IPS-11a (cell line): ENCODE measurements around the gene MAK.
"Not testable (repeated sequence)": the region's sequence is repeated elsewhere in the genome, so short reads cannot be mapped to it uniquely, and the experiment has no call there.

Experiments
- H3K4me3 ChIP-seq: one replicate; pipeline ENCODE4 v1.5.1; 2013; ENCODE audit warnings: low read depth, low read length, control low read depth

MAK gene

DNA sequence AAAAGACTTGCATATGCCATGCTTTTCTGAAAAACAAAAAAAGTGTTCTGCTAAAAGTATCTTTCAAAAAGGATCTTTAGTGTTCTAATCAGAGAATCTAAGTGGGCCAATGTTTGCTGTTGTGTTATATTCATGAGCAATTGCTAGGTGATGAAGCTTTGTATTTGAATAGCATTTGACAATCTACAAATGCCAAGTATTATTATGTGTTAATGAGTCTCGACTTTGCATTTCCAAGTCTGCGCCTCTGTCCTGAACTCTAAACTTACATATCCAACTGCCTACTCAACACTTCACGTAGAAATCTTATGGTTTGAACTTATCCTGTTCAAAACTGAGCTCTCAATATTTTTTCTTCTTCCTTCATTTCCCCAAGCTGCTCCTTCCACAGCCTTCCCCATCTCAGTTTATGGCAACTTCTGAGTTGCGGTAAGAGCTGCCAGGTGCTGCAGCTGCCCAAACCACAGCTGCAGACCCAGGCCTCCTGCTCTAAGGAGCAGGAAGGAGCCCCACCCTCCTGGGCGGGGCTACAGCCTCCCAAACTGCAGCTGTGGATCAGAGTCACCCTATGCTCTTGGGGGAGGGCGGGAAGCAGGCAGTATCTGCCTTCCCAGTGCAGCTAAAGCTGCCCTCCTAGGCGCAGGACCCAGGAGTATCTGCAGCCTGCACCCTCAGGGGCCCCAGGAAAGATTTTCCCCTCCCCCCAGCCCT lies 16.7 kb upstream of the MAK start:
- no peak overlapping the region for H3K4me3 ChIP-seq

DNA sequence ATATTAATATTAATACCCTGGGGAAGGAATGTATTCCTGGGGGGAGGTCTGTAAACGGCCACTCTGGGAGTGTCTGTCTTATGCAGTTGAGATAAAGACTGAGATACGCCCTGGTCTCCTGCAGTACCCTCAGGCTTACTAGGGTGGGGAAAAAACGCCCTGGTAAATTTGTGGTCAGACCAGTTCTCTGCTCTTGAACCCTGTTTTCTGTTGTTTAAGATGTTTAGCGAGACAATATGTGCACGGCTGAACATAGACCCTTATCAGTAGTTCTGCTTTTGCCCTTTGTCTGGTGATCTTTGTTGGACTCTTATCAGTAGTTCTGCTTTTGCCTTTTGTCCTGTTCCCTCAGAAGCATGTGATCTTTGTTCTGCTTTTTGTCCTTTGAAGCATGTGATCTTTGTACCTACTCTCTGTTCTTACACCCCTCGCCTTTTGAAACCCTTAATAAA lies 15.5 kb upstream of the MAK start:
- H3K4me3 ChIP-seq, result not testable (repeated sequence)

DNA sequence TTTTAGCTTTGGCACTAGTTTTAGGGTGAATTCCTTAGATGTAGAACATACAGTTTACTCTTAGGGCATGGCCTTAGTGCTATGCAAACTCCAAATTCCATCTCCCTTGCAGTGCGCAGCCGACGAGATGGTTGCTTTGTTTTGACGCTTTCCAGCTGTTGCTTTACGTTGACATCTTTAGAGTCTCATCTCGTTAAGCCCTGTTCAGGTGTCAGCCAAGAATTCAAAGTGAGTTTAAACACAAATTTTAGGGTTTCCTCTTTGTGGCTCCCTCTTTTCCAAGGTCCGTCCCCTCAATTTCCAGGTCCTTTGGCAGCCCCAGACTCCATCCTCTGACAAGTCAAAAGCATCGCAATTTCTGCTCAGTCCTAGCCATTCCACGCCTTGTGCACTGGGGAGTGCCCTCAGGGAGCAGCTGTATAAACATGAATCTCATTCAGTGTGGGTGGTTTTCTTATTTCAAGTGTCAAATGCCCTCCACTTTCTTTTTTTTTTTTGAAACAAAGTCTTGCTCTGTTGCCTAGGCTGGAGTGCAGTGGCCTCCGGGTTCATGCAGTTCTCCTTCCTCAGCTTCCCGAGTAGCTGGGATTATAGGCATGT lies 14.1 kb upstream of the MAK start:
- no peak overlapping the region for H3K4me3 ChIP-seq

DNA sequence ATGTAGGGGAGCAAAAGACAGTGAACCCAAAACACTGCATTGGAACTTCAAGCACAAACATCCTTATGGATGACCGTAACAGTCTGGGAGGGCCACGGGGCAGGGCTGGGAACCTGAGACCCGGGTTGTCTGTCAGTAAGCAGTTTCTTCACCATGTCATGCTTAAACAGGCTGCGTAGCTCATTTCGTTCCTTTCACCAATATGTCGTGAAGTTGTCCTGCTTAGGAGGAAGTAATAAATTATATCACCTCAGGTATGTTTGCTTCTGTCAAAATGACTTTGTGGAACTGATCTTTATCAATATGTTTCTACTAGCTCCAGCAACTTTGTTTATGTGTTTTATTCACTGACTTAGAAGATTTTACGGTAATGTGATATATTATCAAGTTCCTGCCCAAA lies 12.4 kb upstream of the MAK start:
- no peak overlapping the region for H3K4me3 ChIP-seq

DNA sequence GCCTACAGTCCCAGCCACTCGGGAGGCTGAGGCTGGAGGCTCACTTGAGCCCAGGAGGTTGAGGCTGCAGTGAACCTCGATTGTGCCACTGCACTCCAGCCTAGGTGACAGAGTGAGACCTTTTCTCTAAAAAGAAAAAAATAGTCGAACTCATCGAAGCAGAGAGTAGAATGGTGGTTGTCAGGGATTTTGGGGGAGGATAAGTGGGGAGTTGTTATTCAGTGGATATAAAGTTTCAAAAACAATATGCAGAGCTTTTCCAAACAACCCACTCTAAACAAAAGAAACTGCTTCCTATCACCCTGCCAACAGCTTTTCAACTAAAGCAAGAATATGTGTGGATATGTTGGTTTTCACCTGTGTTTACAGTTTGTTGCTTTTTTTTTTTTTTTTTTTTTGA lies 11.6 kb upstream of the MAK start:
- no peak overlapping the region for H3K4me3 ChIP-seq

DNA sequence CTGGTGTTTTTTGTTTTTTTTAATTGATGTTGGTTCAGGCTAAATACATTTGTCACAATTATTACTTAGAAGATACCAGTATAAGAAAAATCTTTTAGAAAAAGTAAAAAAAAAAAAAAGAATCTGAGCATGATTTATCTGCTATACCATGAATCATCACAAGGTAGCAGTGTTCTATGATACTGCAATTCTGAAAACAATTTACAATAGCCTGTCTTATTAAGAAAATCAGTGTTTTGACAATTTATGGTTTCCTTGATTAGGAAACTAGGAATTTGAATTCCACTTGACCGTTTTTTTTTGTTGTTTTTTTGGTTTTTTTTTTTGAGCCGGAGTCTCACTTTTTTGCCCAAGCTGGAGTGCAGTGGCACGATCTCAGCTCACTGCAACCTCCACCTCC lies 9.3 kb upstream of the MAK start:
- no peak overlapping the region for H3K4me3 ChIP-seq

DNA sequence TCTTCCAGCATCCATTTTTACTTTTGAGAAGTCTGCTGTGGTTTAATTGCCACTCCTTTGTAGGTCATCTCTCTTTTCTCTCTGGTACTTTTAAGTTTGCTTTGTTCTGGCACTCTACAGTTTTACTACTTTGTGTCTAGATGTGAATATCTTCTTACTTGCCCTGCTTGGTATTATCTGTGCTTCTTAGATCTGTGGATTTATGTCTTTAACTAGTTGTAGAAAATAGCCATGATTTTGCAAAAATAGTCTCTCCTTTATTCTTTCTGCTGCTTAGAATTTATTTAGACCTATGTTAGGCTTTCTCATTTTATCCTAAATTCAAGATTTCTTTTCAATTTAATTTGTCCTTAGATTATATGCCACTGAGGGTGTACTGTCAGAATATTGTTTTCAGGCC lies 5.2 kb upstream of the MAK start:
- H3K4me3 ChIP-seq, result no peak overlapping the region

DNA sequence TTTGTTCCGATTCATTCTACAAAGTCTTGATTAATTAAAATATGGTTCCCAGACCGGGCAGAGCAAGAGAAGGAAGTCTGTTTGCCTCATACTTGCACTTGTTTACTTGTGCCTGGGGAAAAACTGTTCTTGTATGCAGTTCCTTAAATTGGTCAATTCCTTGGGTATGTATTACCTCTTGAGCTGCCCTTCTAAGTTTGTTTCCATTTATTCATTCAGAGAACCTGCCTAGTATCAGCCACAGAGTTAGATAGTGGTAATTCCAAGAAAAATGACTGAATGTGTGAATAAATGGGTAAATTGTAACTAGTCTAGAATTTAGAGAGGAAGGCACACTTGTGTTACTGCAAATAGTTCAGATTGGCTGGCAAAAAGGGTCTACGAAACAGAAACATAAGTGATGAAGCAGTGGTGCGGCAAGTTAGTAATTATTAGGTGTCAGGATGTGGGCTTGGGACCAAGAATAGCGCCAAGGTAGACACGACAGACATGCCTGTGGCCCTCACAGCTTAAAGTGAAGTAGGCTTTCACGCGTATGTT lies 525 bp upstream of the MAK start:
- H3K4me3 ChIP-seq, result no peak overlapping the region

DNA sequence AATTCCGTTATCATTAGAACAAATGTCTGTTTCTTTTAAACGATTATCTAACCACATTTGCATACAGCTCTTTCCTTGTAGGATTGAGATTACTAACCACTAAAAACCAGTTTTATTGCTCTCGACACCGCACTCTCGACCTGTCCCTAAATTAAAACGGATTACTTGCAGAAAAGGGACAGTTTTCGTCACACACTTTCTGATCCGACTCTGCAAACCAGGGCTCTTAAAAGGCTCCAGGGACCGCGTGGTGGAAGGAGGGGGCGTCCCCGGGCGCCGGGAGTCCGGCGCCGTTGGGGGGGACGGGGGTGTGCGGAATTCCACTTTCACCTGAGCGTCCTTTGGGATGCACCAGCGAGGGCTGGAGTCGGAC lies 731 bp downstream of the MAK start:
- peak overlapping the region; percentile 62 for H3K4me3 ChIP-seq

DNA sequence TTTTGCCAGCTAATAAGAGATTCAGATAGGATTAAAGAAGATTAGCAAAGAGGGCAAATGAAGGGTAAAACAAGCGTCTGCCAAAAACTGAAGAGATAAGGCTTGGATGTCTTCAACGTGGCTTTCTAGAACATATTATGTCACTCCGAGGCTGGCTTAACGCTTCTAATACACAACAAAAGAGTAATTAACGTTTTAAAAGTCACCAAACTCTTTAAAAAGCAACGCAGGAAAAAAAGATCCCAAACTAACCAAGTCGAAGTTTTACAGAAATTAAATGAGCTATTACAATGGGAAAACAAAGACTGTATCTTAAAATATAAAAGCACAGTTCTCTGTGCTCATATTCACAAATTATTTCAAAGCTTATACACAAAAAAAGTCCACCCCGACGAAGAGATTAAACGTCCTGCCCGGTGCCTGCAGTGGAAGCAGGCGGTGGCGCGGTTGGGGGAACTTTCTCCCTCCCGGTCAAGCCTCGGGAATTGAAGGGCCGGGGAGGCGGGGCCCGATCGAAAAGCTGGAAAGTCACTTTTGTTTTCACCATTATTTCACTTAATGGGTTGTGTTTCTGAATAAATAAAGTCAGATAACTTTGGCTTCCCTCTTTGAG lies 1.2 kb downstream of the MAK start:
- peak overlapping the region; percentile 62 for H3K4me3 ChIP-seq

DNA sequence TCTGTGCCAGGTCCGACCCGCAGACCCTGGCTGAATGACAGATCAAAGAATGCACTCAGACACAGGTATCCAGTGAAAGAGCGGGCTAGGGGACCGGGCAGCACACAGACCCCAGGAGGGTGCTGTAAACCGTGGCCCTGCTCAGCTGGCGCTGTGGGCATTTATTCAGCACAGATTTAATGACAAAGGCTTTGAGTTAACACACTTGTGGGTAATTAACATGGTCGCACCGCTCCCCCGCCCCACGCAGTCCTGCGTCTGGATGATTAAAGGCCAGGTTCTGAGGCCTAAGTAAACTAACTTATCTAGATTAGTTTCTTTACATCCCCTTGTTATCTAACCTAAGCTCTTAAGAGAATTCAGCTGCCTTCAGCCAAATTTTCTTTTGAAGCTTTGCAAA lies 3.5 kb downstream of the MAK start:
- H3K4me3 ChIP-seq, result no peak overlapping the region

DNA sequence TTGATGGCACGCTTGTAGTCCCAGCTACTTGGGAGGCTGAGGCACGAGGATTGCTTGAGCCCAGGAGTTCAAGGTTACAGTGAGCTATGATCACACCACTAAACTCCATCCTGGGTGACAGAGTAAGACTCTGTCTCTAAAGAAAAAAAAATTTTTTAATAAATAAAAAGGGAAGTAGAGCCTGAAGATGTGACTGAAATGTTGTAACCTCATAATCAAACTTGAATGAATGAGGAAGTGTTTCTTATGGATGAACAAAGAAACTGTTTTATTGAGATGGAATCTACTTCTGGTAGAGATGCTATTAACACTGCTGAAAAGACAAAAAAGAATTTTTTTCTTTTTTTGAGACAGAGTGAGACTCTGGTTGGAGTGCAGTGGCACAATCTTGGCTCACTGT lies 6.7 kb downstream of the MAK start:
- H3K4me3 ChIP-seq, result no peak overlapping the region

DNA sequence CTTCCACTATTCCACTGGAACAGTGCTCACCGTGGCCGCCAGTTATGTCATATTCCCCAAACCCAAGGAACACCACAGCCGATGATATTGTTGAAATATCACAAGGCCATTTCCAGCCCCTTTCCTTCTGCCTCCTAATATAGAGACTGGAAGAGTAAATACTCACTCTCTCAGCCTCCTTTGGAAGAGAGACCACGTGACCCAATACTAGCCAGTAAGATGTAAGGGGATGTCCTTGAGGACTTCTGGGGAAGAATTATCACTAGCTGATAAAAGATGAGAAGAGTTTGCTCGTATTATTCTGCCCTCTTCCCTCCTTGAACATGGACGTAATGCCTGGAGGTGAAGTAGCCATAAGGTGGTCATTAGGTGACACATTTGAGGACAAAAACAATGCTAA lies 13.5 kb downstream of the MAK start:
- H3K4me3 ChIP-seq, result no peak overlapping the region

DNA sequence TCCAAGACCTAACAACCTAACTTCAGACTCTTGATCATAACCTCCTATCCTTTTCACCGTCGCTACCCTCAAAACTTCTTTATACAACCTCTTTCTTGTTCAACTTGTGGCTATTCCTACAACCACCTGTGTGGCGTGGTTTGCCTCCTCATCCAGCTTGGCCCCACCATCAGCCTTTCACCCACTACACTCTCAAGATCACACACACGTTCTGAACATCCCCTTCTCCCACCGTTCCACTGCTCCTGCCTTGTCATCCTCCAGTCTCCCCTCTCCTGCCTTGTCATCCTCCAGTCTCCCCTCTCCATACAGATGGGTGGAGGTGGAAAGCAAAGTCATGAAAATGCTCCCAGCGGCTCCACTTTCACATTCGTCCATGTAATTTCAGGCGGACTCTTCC lies 14.0 kb downstream of the MAK start:
- no peak overlapping the region for H3K4me3 ChIP-seq

DNA sequence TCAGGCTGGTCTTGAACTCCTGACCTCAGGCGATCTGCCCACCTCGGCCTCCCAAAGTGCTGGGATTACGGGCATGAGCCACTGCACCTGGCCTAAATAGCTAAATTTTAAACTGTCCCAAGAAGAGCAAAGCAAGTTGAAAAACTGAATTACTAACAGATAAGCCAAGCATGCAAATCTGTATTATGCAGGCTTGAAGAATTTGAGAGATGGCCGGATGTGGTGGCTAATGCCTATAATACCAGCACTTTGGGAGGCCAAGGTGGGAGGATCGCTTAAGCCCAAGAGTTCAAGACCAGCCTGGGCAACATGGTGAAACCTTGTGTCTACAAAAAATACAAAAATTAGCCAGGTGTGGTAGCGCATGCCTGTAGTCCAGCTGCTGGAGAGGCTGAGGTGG lies 24.2 kb downstream of the MAK start:
- not testable (repeated sequence) for H3K4me3 ChIP-seq

DNA sequence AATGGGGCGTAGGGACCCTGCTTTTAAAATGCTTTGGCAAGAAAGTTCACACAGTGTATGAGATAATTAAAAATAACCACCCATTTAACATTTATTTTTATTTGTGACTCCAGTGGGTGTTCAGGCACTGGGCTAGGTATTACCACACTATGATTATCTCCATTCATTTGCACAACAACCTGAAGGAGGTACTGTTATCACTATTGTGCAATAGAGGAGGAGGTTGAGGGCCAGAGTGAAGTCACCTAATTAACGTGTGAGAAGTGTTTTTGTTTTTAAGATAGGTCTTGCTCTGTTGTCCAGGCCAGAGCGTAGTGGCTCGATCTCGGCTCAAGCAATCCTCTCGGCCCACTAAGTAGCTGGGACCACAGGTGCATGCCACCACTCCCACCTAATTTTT lies 29.2 kb downstream of the MAK start:
- no peak overlapping the region for H3K4me3 ChIP-seq

DNA sequence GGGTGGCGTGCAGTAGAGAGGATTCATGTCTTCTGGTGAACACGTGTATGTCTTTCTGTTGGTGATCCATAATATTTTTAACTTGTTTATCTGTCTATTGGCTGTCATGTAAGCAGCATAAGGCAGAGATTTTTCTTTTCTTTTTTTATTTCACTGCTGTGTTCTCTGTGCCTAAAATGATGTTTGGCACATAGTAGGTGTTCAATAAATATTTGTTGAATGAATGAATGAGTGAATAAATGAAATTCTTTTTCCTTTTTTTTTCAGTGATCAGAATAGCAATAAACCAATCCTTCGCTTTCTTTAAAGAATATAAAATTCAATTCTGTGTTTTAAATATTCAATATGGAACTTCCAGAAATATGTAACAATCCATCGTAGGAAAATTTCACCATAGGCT lies 30.0 kb downstream of the MAK start:
- no peak overlapping the region for H3K4me3 ChIP-seq

DNA sequence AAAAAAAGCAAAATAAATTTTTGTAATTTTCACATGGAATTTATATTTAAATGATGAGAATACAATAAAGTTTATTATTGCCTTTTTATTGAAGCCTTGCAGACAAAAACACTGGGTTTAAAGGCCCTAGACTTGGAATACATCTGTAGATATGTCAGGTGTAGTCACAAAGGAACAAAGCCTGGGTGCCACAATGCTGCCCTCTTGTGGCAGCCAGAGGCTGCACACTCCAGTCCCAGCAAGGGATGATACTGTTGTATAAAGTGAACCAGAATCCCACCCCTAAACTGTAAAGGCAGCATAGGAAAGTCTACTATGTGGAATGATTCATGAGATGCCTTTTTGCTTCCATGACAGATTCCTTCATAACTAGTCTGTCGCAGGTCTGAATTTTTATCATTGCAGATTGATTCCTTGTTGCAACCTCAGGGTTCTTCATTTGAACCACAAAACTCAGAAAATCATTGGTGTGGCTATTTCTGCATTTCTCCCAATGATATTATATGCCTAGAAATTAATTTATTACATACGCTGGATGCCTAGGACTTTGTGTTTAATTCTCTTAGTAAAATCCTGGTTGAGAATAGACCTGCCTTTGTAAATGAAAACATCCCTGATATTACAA lies 37.0 kb downstream of the MAK start:
- no peak overlapping the region for H3K4me3 ChIP-seq

DNA sequence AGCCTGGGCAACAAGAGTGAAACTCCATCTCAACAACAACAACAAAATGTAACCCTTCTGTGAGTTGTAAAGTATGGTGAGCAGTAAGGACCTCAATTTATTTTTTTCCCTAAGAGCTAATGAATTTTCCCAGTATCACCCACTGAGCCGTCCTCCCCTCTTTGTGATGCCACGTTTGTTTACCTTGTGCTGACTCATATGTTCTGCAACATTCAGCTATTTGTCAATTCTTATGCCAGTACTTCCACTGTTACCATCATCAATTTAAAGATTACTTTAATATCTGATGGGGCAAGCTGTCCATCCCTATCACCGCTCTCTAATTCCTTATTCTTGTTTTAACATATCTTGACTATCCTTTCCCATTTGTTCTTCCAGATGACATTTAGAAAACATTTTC lies 37.5 kb downstream of the MAK start:
- H3K4me3 ChIP-seq, result no peak overlapping the region

DNA sequence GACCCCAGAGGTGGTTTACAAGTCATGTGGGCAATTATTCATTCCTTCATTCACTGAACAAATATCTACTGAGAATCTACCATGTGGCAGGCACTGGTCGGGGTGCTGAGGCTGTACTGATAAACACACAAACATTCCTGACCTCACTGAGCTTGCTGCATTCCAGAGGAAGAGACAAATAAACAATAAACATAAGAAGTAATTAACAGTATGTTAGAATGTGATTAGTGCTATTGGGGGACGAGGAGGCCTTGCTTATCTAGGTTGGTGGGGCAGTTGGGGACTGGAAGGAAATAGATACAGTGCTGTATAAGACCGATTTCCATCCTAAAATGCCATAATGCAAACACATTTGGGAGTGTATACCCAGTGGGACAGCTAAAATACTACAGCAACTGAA lies 44.1 kb downstream of the MAK start:
- H3K4me3 ChIP-seq, result no peak overlapping the region

DNA sequence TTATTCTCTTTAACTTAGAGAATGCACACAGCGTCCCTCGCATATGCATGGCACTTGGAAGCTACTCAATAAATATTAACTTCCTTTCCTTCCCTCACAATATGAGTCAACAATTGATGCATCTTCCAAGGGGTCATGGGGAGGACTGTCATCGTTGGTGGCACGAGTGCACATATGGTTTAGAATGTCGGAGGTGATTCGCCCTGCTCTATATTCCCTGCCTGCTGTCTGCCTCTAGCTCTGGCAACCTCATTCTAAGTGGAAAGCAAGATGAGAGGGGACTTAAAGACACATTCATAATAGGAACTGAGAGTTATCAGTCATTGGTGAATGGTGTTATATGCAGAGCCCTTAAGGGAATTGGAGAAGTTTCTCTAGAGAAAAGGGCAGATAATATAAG lies 44.6 kb downstream of the MAK start:
- no peak overlapping the region for H3K4me3 ChIP-seq

DNA sequence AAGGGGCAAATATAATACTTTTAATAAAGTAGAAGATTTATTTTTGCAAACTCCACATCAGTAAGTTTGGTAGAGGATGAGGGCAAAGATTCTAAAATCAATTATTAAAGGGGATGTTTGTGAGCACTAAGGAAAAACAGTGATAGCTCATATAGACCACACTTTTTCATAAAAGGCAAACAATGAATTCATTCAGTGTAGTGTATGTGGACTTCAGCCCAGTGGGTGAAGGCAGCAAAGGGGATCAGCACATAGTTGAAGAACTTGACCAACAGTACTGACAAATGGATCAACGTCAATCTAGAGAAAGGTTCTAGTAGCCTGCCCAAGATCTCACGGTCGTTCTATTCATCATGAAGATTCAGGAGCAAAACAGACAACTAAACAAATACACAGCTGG lies 45.3 kb downstream of the MAK start:
- no peak overlapping the region for H3K4me3 ChIP-seq
